ENCODE measurements around the gene SKAP2.

Gene SKAP2

GRCh38 chr7:26726051-26726450 lies 138.3 kb downstream of the SKAP2 start (continued):
- TF ChIP-seq ZNF610 (tag by site-specific recombination; IDR thresholded peaks at IDR 0.05; ENCODE audit: borderline replicate concordance) (no peak), ZNF514 (tag by site-specific recombination; IDR thresholded peaks at IDR 0.05) (no peak)

GRCh38 chr7:26724795-26725194 lies 139.6 kb downstream of the SKAP2 start:
- Histone ChIP-seq H3K4me3 (ENCODE audit: low read depth, low read length) (no peak overlapping the region), H3K36me3 (ENCODE audit: control insufficient read depth in 2 of 2, insufficient read depth in 1 of 2, low read length in 2 of 2) (peaks cover 0 to 3% of the 10 kb centered on the region in 2 experiments; a peak in 1 of 3 replicates), H3K4me1 (ENCODE audit: control insufficient read depth, insufficient read depth, low read length) (no peaks in the 10 kb centered on the region), H3K9me3 (ENCODE audit: control insufficient read depth, insufficient read depth, low read depth, low read length) (no peaks in the 10 kb centered on the region), H3K27ac (ENCODE audit: extremely low read depth, low read depth, low read length) (no peak overlapping the region)
- ChIA-PET CTCF (interaction anchor here (0.7 kb wide), 1 partner anchor 10 kb away, joined by 3 read pairs; no protein-coding TSS in a partner anchor), POLR2A (no interaction called here)
- TF ChIP-seq ZNF280D (tag by site-specific recombination; IDR thresholded peaks at IDR 0.05) (no peak), ZFP41 (tag by site-specific recombination; IDR thresholded peaks at IDR 0.05; ENCODE audit: borderline replicate concordance) (no peak), PRDM1 (tag by site-specific recombination; IDR thresholded peaks at IDR 0.05) (no peak), ZNF560 (tag by site-specific recombination; IDR thresholded peaks at IDR 0.05; ENCODE audit: borderline replicate concordance) (no peak), ZNF639 (tag by site-specific recombination; IDR thresholded peaks at IDR 0.05) (no peak)

GRCh38 chr7:26723129-26723528 lies 141.3 kb downstream of the SKAP2 start:
- Histone ChIP-seq H3K4me1 (ENCODE audit: control insufficient read depth, insufficient read depth, low read length) (no peaks in the 10 kb centered on the region), H3K27ac (ENCODE audit: extremely low read depth, low read depth, low read length) (no peak overlapping the region), H3K4me3 (ENCODE audit: low read depth, low read length) (no peak overlapping the region), H3K36me3 (ENCODE audit: control insufficient read depth in 2 of 2, insufficient read depth in 1 of 2, low read length in 2 of 2) (peaks cover 0 to 3% of the 10 kb centered on the region in 2 experiments; a peak in 1 of 3 replicates), H3K9me3 (ENCODE audit: control insufficient read depth, insufficient read depth, low read depth, low read length) (no peaks in the 10 kb centered on the region)
- CTCF ChIA-PET = interaction anchor here (1.8 kb wide), 1 partner anchor 41 kb away, joined by 4 read pairs; no protein-coding TSS in a partner anchor
- POLR2A ChIA-PET = no interaction called here
- TF ChIP-seq ZNF677 (tag by site-specific recombination; IDR thresholded peaks at IDR 0.05) (no peak), ZSCAN16 (tag by site-specific recombination; IDR thresholded peaks at IDR 0.05) (no peak), ZNF146 (tag by site-specific recombination; IDR thresholded peaks at IDR 0.05) (no peak), ZNF239 (tag by site-specific recombination; IDR thresholded peaks at IDR 0.05) (no peak), ZNF114 (tag by site-specific recombination; IDR thresholded peaks at IDR 0.05) (no peak), ZNF580 (tag by site-specific recombination; IDR thresholded peaks at IDR 0.05) (no peak), ZNF121 (tag by site-specific recombination; IDR thresholded peaks at IDR 0.05) (no peak), ZNF623 (tag by site-specific recombination; IDR thresholded peaks at IDR 0.05) (no peak), KLF10 (tag by site-specific recombination; IDR thresholded peaks at IDR 0.05) (no peak), KLF9 (tag by site-specific recombination; IDR thresholded peaks at IDR 0.05; ENCODE audit: low read depth) (no peak), IKZF3 (tag by site-specific recombination; IDR thresholded peaks at IDR 0.05) (no peak), ZNF768 (tag by site-specific recombination; IDR thresholded peaks at IDR 0.05) (no peak), ZSCAN18 (tag by site-specific recombination; IDR thresholded peaks at IDR 0.05) (no peak), CTCF (tag by site-specific recombination; IDR thresholded peaks at IDR 0.05) (no peak), PRDM10 (tag by site-specific recombination; IDR thresholded peaks at IDR 0.05) (no peak), ZNF707 (tag by site-specific recombination; IDR thresholded peaks at IDR 0.05) (no peak)
